HepG2 (cell line): ENCODE measurements around the gene NOL4L. TPM values are rescaled to one million over a fixed set of nuclear protein-coding genes. Genes with fewer than 3 reads are reported as not detected.

ENCODE experiments used
- ATF4 ChIP-seq, 2 experiments: fragments of 450-650 bp in 1 of 2; sonication (generic) in 1 of 2; formaldehyde crosslinking; IDR thresholded peaks; 2 replicates each; pipeline versions ENCODE4 v1.5.0 to v1.8.0; 2020 to 2022; ENCODE audit warnings: mild to moderate bottlenecking in 1 of 2, missing genetic modification reagents in 1 of 2
- DPF2 ChIP-seq: sonication (generic); formaldehyde crosslinking; IDR thresholded peaks from 2 replicates; pipeline ENCODE4 v1.4.0; 2020; ENCODE audit warnings: mild to moderate bottlenecking, low read depth, missing genetic modification reagents, borderline replicate concordance
- HMGXB3 ChIP-seq: sonication (generic); formaldehyde crosslinking; IDR thresholded peaks from 2 replicates; pipeline ENCODE4 v1.4.0; 2020; ENCODE audit warnings: missing genetic modification reagents, borderline replicate concordance
- HNF4G ChIP-seq, 2 experiments: sonication (generic) in 1 of 2; formaldehyde crosslinking in 1 of 2; IDR thresholded peaks; 2 replicates each; pipeline versions ENCODE4 v1.4.0 to v1.6.1; 2011 to 2020; ENCODE audit warnings: borderline replicate concordance in 2 of 2, low read depth in 2 of 2, mild to moderate bottlenecking in 2 of 2, low read length in 1 of 2, missing genetic modification reagents in 1 of 2, moderate library complexity in 1 of 2
- IKZF4 ChIP-seq: sonication (generic); formaldehyde crosslinking; IDR thresholded peaks from 2 replicates; pipeline ENCODE4 v1.5.1; 2020; ENCODE audit warnings: borderline replicate concordance, mild to moderate bottlenecking, low read depth, missing genetic modification reagents; ENCODE audit errors: not compliant biosample characterization
- ISX ChIP-seq: sonication (generic); formaldehyde crosslinking; conservative IDR thresholded peaks from 2 replicates; pipeline ENCODE4 v1.5.0; 2020; ENCODE audit warnings: missing genetic modification reagents
- KDM3A ChIP-seq: IDR thresholded peaks from 2 replicates; pipeline ENCODE4 v1.6.1; 2018; ENCODE audit warnings: low read depth, missing compliant biosample characterization
- MAFF ChIP-seq: IDR thresholded peaks from 2 replicates; pipeline ENCODE4 v1.6.1; 2011; ENCODE audit warnings: low read depth, low read length, improper control_type of control experiment
- POLR2AphosphoS5 ChIP-seq: IDR thresholded peaks from 2 replicates; pipeline ENCODE4 v1.6.1; 2012; ENCODE audit warnings: low read depth, low read length
- SMAD3 ChIP-seq: sonication (generic); formaldehyde crosslinking; IDR thresholded peaks from 2 replicates; pipeline ENCODE4 v1.4.0; 2020; ENCODE audit warnings: missing genetic modification reagents
- SP2 ChIP-seq: sonication (generic); formaldehyde crosslinking; IDR thresholded peaks from 2 replicates; pipeline ENCODE4 v1.5.1; 2020; ENCODE audit warnings: mild to moderate bottlenecking, missing genetic modification reagents
- SRSF4 ChIP-seq: fragments of 200-400 bp; formaldehyde crosslinking; IDR thresholded peaks from one replicate; pipeline ENCODE4 v1.6.1; 2018; ENCODE audit warnings: mild to moderate bottlenecking, low read depth, low read length, moderate library complexity; ENCODE audit not compliant: poor library complexity, severe bottlenecking
- ZBTB7A ChIP-seq: sonication (generic); formaldehyde crosslinking; IDR thresholded peaks from 2 replicates; pipeline ENCODE4 v1.8.0; 2022; ENCODE audit warnings: mild to moderate bottlenecking, missing genetic modification reagents
- ZNF17 ChIP-seq: sonication (generic); formaldehyde crosslinking; IDR thresholded peaks from 2 replicates; pipeline ENCODE4 v1.5.0; 2020; ENCODE audit warnings: mild to moderate bottlenecking, missing genetic modification reagents
- ZNF24 ChIP-seq: fragments of 450-650 bp; IDR thresholded peaks from 2 replicates; pipeline ENCODE4 v1.6.1; 2017; ENCODE audit warnings: antibody characterized with exemption, mild to moderate bottlenecking
- ZNF256 ChIP-seq: sonication (generic); formaldehyde crosslinking; conservative IDR thresholded peaks from 2 replicates; pipeline ENCODE4 v1.4.0; 2020; ENCODE audit warnings: missing genetic modification reagents
- ZNF597 ChIP-seq: sonication (generic); formaldehyde crosslinking; IDR thresholded peaks from 2 replicates; pipeline ENCODE4 v1.5.0; 2020; ENCODE audit warnings: missing genetic modification reagents
- ZNF605 ChIP-seq: sonication (generic); formaldehyde crosslinking; IDR thresholded peaks from 2 replicates; pipeline ENCODE4 v1.8.0; 2022; ENCODE audit warnings: mild to moderate bottlenecking, missing genetic modification reagents
- polyA plus RNA-seq, 8 experiments: library from polyadenylated mRNA; depleted of rRNA in 3 of 8; stranded (reverse) in 7 of 8; unstranded in 1 of 8; fragments of >200 nt; fragmentation: Illumina TruSeq in 4 of 8; extraction: Trizol in 4 of 8; gene quantifications; 2 replicates each; pipeline versions ENCODE4 v1.2.1 to v1.2.3, GENCODE V29; 2011 to 2016; ENCODE audit warnings: low read depth in 4 of 8, missing spikeins in 1 of 8, mixed read lengths in 1 of 8; ENCODE audit not compliant: insufficient read depth in 1 of 8
- total RNA-seq, 5 experiments: library from RNA; depleted of rRNA; stranded (reverse); fragments of >200 nt; fragmentation: Illumina TruSeq; extraction: Trizol; gene quantifications; 2 replicates each; pipeline ENCODE4 v1.2.3, GENCODE V29; 2016; ENCODE audit warnings: low read depth in 1 of 5
- TF ChIP-seq, protein P1 (sequence below): sonication (generic); formaldehyde crosslinking; IDR thresholded peaks from 2 replicates; pipeline ENCODE4 v1.5.0; 2020; ENCODE audit warnings: mild to moderate bottlenecking, low read depth, missing genetic modification reagents, borderline replicate concordance

NOL4L gene
- total and polyA plus RNA-seq, 2 of the 13 experiments (the other 11 are each of a cell fraction or from before 2014, with no cell fraction given), result 16.6 to 35.4 TPM

DNA sequence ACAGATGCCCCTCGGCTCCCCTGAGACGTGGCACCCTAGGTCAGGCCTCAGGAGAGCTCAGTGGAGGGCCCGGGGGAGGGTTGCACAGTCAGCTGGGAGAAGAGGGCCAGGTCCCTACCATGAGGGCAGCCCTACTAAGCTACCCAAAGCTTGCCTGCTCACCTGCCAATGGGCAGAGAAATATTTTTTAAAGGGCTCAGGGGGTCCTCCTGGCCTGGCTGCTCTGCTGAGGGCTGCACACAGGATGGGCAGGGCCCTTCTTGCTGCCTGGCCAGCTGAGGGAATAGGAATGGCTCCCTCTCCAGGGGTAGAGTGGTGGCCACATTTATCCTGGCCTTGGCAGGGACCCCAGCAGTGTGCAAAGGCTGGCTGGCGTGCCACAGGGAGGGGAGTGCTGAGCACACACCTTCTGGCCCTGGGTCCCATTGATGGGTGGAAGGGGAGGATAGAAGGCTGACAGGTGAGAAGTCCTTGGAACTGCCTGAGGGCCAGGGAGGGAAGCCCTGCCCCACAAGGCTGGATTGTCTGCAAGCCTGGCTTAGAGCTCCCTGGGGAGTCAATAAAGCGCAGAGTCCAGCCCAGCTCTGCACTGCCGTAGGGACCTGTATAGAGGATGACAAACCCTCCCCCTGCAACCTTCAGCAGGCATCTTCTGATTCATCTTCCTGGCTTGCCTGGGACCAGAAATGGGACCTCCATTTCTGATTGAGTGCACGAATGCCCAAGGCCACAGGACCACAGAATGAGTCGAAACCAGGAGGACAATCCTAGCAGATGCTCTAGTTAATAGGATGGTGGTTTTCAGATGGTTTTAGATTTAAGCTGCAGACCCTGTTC is 62.1 kb downstream of the NOL4L start (continued):
- TF ChIP-seq SP2 (CRISPR knock-in tag) (no peak), ZNF605 (CRISPR knock-in tag) (peak; percentile 75), HNF4G (IDR thresholded peaks at IDR 0.05; ENCODE audit: borderline replicate concordance, low read depth, low read length) (peak; percentile 95), HNF4G (CRISPR knock-in tag; IDR thresholded peaks at IDR 0.05; ENCODE audit: borderline replicate concordance, low read depth) (peak; percentile 95), HMGXB3 (CRISPR knock-in tag) (peak; percentile 73; the same call in 1 of the 2 replicates), ZNF24 (no peak), IKZF4 (CRISPR knock-in tag) (no peak), ISX (no peak), ZNF256 (CRISPR knock-in tag) (0 out of 2 replicates have a peak, but pooled peaks have one; percentile 16), MAFF (no peak), ZNF597 (CRISPR knock-in tag) (no peak), POLR2AphosphoS5 (no peak), ZNF17 (CRISPR knock-in tag) (no peak), ATF4 (CRISPR knock-in tag; IDR thresholded peaks at IDR 0.05) (no peak), ZBTB7A (CRISPR knock-in tag) (no peak), SRSF4 (no peak), DPF2 (CRISPR knock-in tag) (peak; percentile 96), SMAD3 (CRISPR knock-in tag) (peak; percentile 87), KDM3A (CRISPR knock-in tag) (peak; percentile 93)
- TF ChIP-seq, protein P1, sequence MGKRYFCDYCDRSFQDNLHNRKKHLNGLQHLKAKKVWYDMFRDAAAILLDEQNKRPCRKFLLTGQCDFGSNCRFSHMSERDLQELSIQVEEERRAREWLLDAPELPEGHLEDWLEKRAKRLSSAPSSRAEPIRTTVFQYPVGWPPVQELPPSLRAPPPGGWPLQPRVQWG (CRISPR knock-in tag), result no peak
